H1 (cell line): ENCODE results near the gene DISC1. TPM values are rescaled to one million over a fixed set of nuclear protein-coding genes. Genes with fewer than 3 reads are reported as not detected.

Experiments
- CTCF ChIA-PET: fragments of 300-600 bp; sonication (Branson Sonifier 250); formaldehyde crosslinking; loops from one replicate; lab custom pipeline; 2021; ENCODE audit not compliant: partially characterized antibody; lab: Charles Lee
- POLR2A ChIA-PET: fragments of 300-600 bp; sonication (Branson Sonifier 250); formaldehyde crosslinking; loops from one replicate; lab custom pipeline; 2021; ENCODE audit warnings: inconsistent platforms; ENCODE audit not compliant: partially characterized antibody; lab: Charles Lee
- DNase-seq, 2 experiments: peaks; one replicate each; pipeline versions ENCODE4 v3.0.0 to v3.0.0-alpha.2; 2010 to 2022; ENCODE audit warnings: low spot score in 2 of 2, low read depth in 1 of 2, mixed read lengths in 1 of 2
- FAIRE-seq: peaks from 2 replicates; lab custom pipeline; 2011; peaks lifted over from hg19 to GRCh38; lab: Jason Lieb, UNC
- H2AFZ ChIP-seq: 2 replicates; pipeline ENCODE4 v1.8.1; 2012; ENCODE audit warnings: low read length, inconsistent platforms
- H2AK5ac ChIP-seq: 2 replicates; pipeline ENCODE4 v1.6.1; 2013; ENCODE audit warnings: low read depth, low read length
- H2BK120ac ChIP-seq: replicated peaks from 2 replicates; pipeline ENCODE3; 2013; ENCODE audit warnings: low read depth, low read length, inconsistent platforms
- H2BK12ac ChIP-seq: 2 replicates; pipeline ENCODE4 v1.6.1; 2013; ENCODE audit warnings: low read depth, low read length
- H2BK15ac ChIP-seq: 2 replicates; pipeline ENCODE4 v1.6.1; 2013; ENCODE audit warnings: low read length
- H2BK20ac ChIP-seq: 2 replicates; pipeline ENCODE4 v1.6.1; 2013; ENCODE audit warnings: low read length
- H2BK5ac ChIP-seq: 2 replicates; pipeline ENCODE4 v1.6.1; 2013; ENCODE audit warnings: low read depth, low read length
- H3K14ac ChIP-seq: 2 replicates; pipeline ENCODE4 v1.6.1; 2013; ENCODE audit warnings: inconsistent platforms; ENCODE audit not compliant: insufficient read length
- H3K18ac ChIP-seq: 2 replicates; pipeline ENCODE4 v1.6.1; 2013; ENCODE audit warnings: low read length; ENCODE audit errors: extremely low read depth
- H3K23ac ChIP-seq: 2 replicates; pipeline ENCODE4 v1.6.1; 2013; ENCODE audit warnings: inconsistent platforms; ENCODE audit not compliant: insufficient read length
- H3K23me2 ChIP-seq: 2 replicates; pipeline ENCODE4 v1.6.1; 2013; ENCODE audit warnings: low read depth, low read length
- H3K27ac ChIP-seq: 2 replicates; pipeline ENCODE4 v1.6.1; 2011; ENCODE audit warnings: low read depth, low read length, inconsistent platforms
- H3K27me3 ChIP-seq, 4 experiments: replicated peaks in 1 of 4; 1 replicate in 1 of 4; 2 replicates in 3 of 4; pipeline versions ENCODE4 v1.6.1 to v1.8.1; 2011 to 2013; ENCODE audit warnings: low read length in 3 of 4, mild to moderate bottlenecking in 3 of 4, inconsistent platforms in 2 of 4, mixed read lengths in 2 of 4, moderate library complexity in 1 of 4; ENCODE audit not compliant: control insufficient read depth in 3 of 4, insufficient read depth in 3 of 4; ENCODE audit errors: extremely low read depth in 1 of 4
- H3K36me3 ChIP-seq, 4 experiments: 2 replicates each; pipeline versions ENCODE4 v1.6.1 to v1.8.1; 2011 to 2013; ENCODE audit warnings: mild to moderate bottlenecking in 4 of 4, low read length in 3 of 4, moderate library complexity in 2 of 4, control low read depth in 1 of 4, inconsistent platforms in 1 of 4; ENCODE audit not compliant: insufficient read depth in 4 of 4, control insufficient read depth in 2 of 4
- H3K4ac ChIP-seq: replicated peaks from 2 replicates; pipeline ENCODE3; 2013; ENCODE audit warnings: low read length, low read depth, mixed read lengths, inconsistent platforms; ENCODE audit not compliant: insufficient read length
- H3K4me1 ChIP-seq, 4 experiments: replicated peaks in 1 of 4; 1 replicate in 1 of 4; 2 replicates in 3 of 4; pipeline versions ENCODE4 v1.6.1 to v1.8.1; 2011 to 2013; ENCODE audit warnings: low read length in 3 of 4, inconsistent platforms in 2 of 4, mixed read lengths in 1 of 4; ENCODE audit not compliant: insufficient read depth in 4 of 4, control insufficient read depth in 3 of 4
- H3K4me2 ChIP-seq, 2 experiments: 2 replicates each; pipeline versions ENCODE4 v1.6.1 to v1.8.1; 2011 to 2013; ENCODE audit warnings: low read depth in 2 of 2, low read length in 2 of 2, control low read depth in 1 of 2, inconsistent platforms in 1 of 2, mild to moderate bottlenecking in 1 of 2; ENCODE audit not compliant: insufficient read depth in 1 of 2
- H3K4me3 ChIP-seq, 4 experiments: fragments of 200-600, 300-600 bp in 1 of 4; sonication (generic), shearing (Covaris generic), sonication (Bioruptor Twin) in 1 of 4; 2 replicates each; pipeline versions ENCODE4 v1.5.1 to v1.8.1; 2011 to 2016; ENCODE audit warnings: low read length in 4 of 4, low read depth in 3 of 4, control low read depth in 2 of 4, inconsistent platforms in 2 of 4, mild to moderate bottlenecking in 2 of 4, mixed read lengths in 1 of 4, moderate library complexity in 1 of 4; ENCODE audit not compliant: insufficient read depth in 2 of 4; ENCODE audit errors: extremely low read depth in 1 of 4
- H3K56ac ChIP-seq: replicated peaks from 2 replicates; pipeline ENCODE3; 2013; ENCODE audit warnings: low read depth, mild to moderate bottlenecking, mixed read lengths, low read length, inconsistent platforms; ENCODE audit not compliant: insufficient read length
- H3K79me1 ChIP-seq: 2 replicates; pipeline ENCODE4 v1.6.1; 2013; ENCODE audit warnings: low read depth, low read length, control low read depth
- H3K79me2 ChIP-seq, 2 experiments: 2 replicates each; pipeline versions ENCODE4 v1.6.1 to v1.8.1; 2012 to 2013; ENCODE audit warnings: low read length in 2 of 2, mild to moderate bottlenecking in 2 of 2, inconsistent platforms in 1 of 2; ENCODE audit not compliant: insufficient read depth in 2 of 2, control insufficient read depth in 1 of 2
- H3K9ac ChIP-seq, 4 experiments: replicated peaks in 1 of 4; 1 replicate in 1 of 4; 2 replicates in 3 of 4; pipeline versions ENCODE4 v1.6.1 to v1.8.1; 2011 to 2013; ENCODE audit warnings: low read depth in 3 of 4, low read length in 3 of 4, control low read depth in 2 of 4, mild to moderate bottlenecking in 2 of 4, moderate library complexity in 2 of 4, inconsistent platforms in 1 of 4; ENCODE audit errors: extremely low read depth in 1 of 4
- H3K9me3 ChIP-seq, 2 experiments: 2 replicates each; pipeline versions ENCODE4 v1.6.1 to v1.8.1; 2012 to 2013; ENCODE audit warnings: mild to moderate bottlenecking in 2 of 2, moderate library complexity in 2 of 2, control low read depth in 1 of 2, inconsistent platforms in 1 of 2, low read depth in 1 of 2, low read length in 1 of 2, mixed read lengths in 1 of 2; ENCODE audit not compliant: insufficient read depth in 2 of 2
- H4K20me1 ChIP-seq, 2 experiments: replicated peaks in 1 of 2; 2 replicates each; pipeline versions ENCODE3 to v1.8.1; 2011 to 2013; ENCODE audit warnings: inconsistent platforms in 2 of 2, low read length in 2 of 2, mild to moderate bottlenecking in 1 of 2; ENCODE audit not compliant: insufficient read depth in 2 of 2, control insufficient read depth in 1 of 2
- H4K5ac ChIP-seq: 2 replicates; pipeline ENCODE4 v1.6.1; 2013; ENCODE audit warnings: low read length, low read depth, mixed read lengths, inconsistent platforms; ENCODE audit not compliant: insufficient read length
- H4K8ac ChIP-seq: 2 replicates; pipeline ENCODE4 v1.8.0; 2013; ENCODE audit warnings: mild to moderate bottlenecking, moderate library complexity, low read length, inconsistent platforms; ENCODE audit not compliant: insufficient read depth; ENCODE audit errors: extremely low read depth
- H4K91ac ChIP-seq: replicated peaks from 2 replicates; pipeline ENCODE3; 2013; ENCODE audit warnings: low read length, mixed read lengths, inconsistent platforms; ENCODE audit not compliant: insufficient read length
- ASH2L ChIP-seq: fragments of 200-600, 300-600 bp; sonication (generic); IDR thresholded peaks from one replicate; pipeline ENCODE4 v1.7.1; 2017; ENCODE audit warnings: low read length
- CBX8 ChIP-seq: fragments of 300-800, 300-1000 bp; sonication (generic); IDR thresholded peaks from 2 replicates; pipeline ENCODE4 v1.7.1; 2016; ENCODE audit warnings: low read depth, low read length, borderline replicate concordance
- EP300 ChIP-seq, 2 experiments: IDR thresholded peaks; 1 replicate in 1 of 2; 2 replicates in 1 of 2; pipeline ENCODE4 v1.6.1; 2011 to 2012; ENCODE audit warnings: low read depth in 2 of 2, low read length in 2 of 2, mild to moderate bottlenecking in 2 of 2, borderline replicate concordance in 1 of 2, inconsistent platforms in 1 of 2, moderate library complexity in 1 of 2
- HDAC2 ChIP-seq, 2 experiments: fragments of 300-600 bp in 1 of 2; sonication (generic) in 1 of 2; IDR thresholded peaks; 2 replicates each; pipeline ENCODE4 v1.6.1; 2011 to 2012; ENCODE audit warnings: low read depth in 2 of 2, low read length in 2 of 2, mild to moderate bottlenecking in 2 of 2, moderate library complexity in 2 of 2, borderline replicate concordance in 1 of 2, inconsistent platforms in 1 of 2
- JUND ChIP-seq: IDR thresholded peaks from 2 replicates; pipeline ENCODE4 v1.6.1; 2011; ENCODE audit warnings: mild to moderate bottlenecking, improper control_type of control experiment, low read length
- KDM5A ChIP-seq: fragments of 200-600 bp; IDR thresholded peaks from 2 replicates; pipeline ENCODE4 v1.7.1; 2012; ENCODE audit warnings: mild to moderate bottlenecking, low read length, inconsistent platforms, mixed read lengths
- SP4 ChIP-seq: IDR thresholded peaks from 2 replicates; pipeline ENCODE4 v1.6.1; 2012; ENCODE audit warnings: low read length, inconsistent platforms
- SUZ12 ChIP-seq: fragments of 200-600 bp; sonication (generic); IDR thresholded peaks from 2 replicates; pipeline ENCODE4 v1.6.1; 2012; ENCODE audit warnings: mild to moderate bottlenecking, inconsistent platforms, low read length, moderate library complexity, mixed read lengths
- TAF1 ChIP-seq: IDR thresholded peaks from 2 replicates; pipeline ENCODE4 v1.6.1; 2011; ENCODE audit warnings: mild to moderate bottlenecking, low read depth, low read length
- TAF7 ChIP-seq: optimal IDR thresholded peaks from 2 replicates; pipeline ENCODE3; 2011; ENCODE audit warnings: low read depth, mild to moderate bottlenecking, inconsistent platforms, low read length, moderate library complexity, borderline replicate concordance
- WGBS, 2 experiments: shearing (Covaris generic) in 1 of 2; methylation state at CpG; one replicate each; pipeline versions ENCODE4 v1.1.6 to v1.1.7; 2013 to 2015; ENCODE audit warnings: low lambda C conversion rate in 2 of 2, mixed read lengths in 2 of 2, inconsistent platforms in 1 of 2, low coverage in 1 of 2, missing lambda C conversion rate in 1 of 2; ENCODE audit not compliant: insufficient replicate concordance in 2 of 2, insufficient coverage in 1 of 2, insufficient read length in 1 of 2; ENCODE audit errors: extremely low coverage in 1 of 2, missing lambda C conversion rate in 1 of 2; 5-methylcytosine and 5-hydroxymethylcytosine counted together
- polyA plus RNA-seq, 7 experiments: library from polyadenylated mRNA; depleted of rRNA in 3 of 7; stranded (reverse) in 5 of 7; unstranded in 2 of 7; fragments of >200 nt in 5 of 7; fragments of 200-250 nt in 2 of 7; gene quantifications; 1 replicate in 5 of 7; 2 replicates in 1 of 7; 4 replicates in 1 of 7; pipeline versions ENCODE4 v1.2.1 to v1.2.3, GENCODE V29; 2011 to 2013; ENCODE audit warnings: missing spikeins in 2 of 7, mixed read lengths in 2 of 7
- total RNA-seq: library from RNA; stranded (reverse); fragmentation: NEBNext Ultra II Directional; extraction: Animal tissue kit (Norgen Biotek cat#: 25700); gene quantifications from 2 replicates; pipeline ENCODE4 v1.2.1, GENCODE V29; 2021
- TF ChIP-seq, protein P1 (sequence below), 3 experiments: IDR thresholded peaks; 1 replicate in 2 of 3; 2 replicates in 1 of 3; pipeline versions ENCODE4 v1.5.1 to v1.6.1; 2011; ENCODE audit warnings: low read length in 3 of 3, mild to moderate bottlenecking in 3 of 3, inconsistent platforms in 2 of 3, low read depth in 1 of 3, moderate library complexity in 1 of 3; ENCODE audit not compliant: insufficient read depth in 1 of 3; ENCODE audit errors: control extremely low read depth in 1 of 3

Gene DISC1
- total and polyA plus RNA-seq, 2 of the 8 experiments (the other 6 are each of a cell fraction or from before 2014, with no cell fraction given) = 1.1 to 3.5 TPM

DNA sequence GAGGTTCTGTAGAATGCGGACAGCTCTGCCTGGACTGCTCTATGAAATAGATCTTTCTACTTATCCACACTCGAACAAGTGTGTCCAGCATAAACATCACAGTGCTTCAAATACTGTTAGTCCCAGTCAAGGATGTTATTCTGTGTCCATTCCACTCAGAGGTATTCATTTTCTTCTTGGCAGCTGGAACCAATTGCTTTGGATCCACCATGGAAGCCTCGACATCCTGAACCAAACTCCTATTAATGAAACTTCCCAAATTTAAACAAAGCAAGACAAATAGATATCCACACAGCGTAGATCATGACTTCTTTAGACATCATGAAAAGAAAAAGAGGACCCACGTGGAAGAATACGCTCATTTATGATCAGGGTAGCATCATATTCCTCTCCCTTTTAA is 95.8 kb downstream of the DISC1 start:
- no peak overlapping the region for H4K5ac ChIP-seq
- no peak overlapping the region for H3K4me2 ChIP-seq
- WGBS, 2 experiments = 83% methylated on average over 5 of the region's 6 CpGs; no CpG with 5 or more reads in 1 of the 2 experiments
- no peak overlapping the region for H3K56ac ChIP-seq
- no peak overlapping the region for H3K27ac ChIP-seq
- H3K4me1 ChIP-seq = peaks cover 0 to 4% (median 0%) of the 10 kb centered on the region in 4 experiments; a peak in 1 of 7 replicates
- no peaks in the 10 kb centered on the region for H3K27me3 ChIP-seq
- H3K4me3 ChIP-seq = no peak overlapping the region
- H2BK5ac ChIP-seq = no peak overlapping the region
- H3K23ac ChIP-seq = no peak overlapping the region
- H3K79me2 ChIP-seq = no peaks in the 10 kb centered on the region
- no peaks in the 10 kb centered on the region for H3K9me3 ChIP-seq
- H2AK5ac ChIP-seq = no peak overlapping the region
- H4K91ac ChIP-seq = no peak overlapping the region
- no peak overlapping the region for H2BK120ac ChIP-seq
- H2AFZ ChIP-seq = no peak overlapping the region
- no peaks in the 10 kb centered on the region for H3K23me2 ChIP-seq
- no peaks in the 10 kb centered on the region for H4K20me1 ChIP-seq
- H3K79me1 ChIP-seq = no peaks in the 10 kb centered on the region
- no peaks in the 10 kb centered on the region for H3K36me3 ChIP-seq
- H2BK20ac ChIP-seq = no peak overlapping the region
- H2BK12ac ChIP-seq = no peak overlapping the region
- ChIA-PET POLR2A (interaction anchor here (0.6 kb wide), 1 partner anchor 552 kb away, joined by 3 read pairs; no protein-coding TSS in a partner anchor), CTCF (interaction anchor here (1.5 kb wide), 1 partner anchor 34 kb away, joined by 4 read pairs; no protein-coding TSS in a partner anchor)
- H4K8ac ChIP-seq = no peak overlapping the region
- DNase-seq = no peak
- no peak overlapping the region for H3K9ac ChIP-seq
- no peak overlapping the region for H3K4ac ChIP-seq
- H3K18ac ChIP-seq = no peak overlapping the region
- H2BK15ac ChIP-seq = no peak overlapping the region
- FAIRE-seq = no peak
- H3K14ac ChIP-seq = no peak overlapping the region
- TF ChIP-seq SUZ12 (no peak), SP4 (no peak), TAF1 (no peak), KDM5A (no peak), ASH2L (no peak), CBX8 (no peak), JUND (no peak), TAF7 (no peak), HDAC2 (IDR thresholded peaks at IDR 0.05; ENCODE audit: borderline replicate concordance in 1 of 2, low read depth in 2 of 2, low read length in 2 of 2) (no peak), EP300 (IDR thresholded peaks at IDR 0.05; ENCODE audit: borderline replicate concordance in 1 of 2, low read depth in 2 of 2, low read length in 2 of 2) (no peak)
- TF ChIP-seq, protein P1, sequence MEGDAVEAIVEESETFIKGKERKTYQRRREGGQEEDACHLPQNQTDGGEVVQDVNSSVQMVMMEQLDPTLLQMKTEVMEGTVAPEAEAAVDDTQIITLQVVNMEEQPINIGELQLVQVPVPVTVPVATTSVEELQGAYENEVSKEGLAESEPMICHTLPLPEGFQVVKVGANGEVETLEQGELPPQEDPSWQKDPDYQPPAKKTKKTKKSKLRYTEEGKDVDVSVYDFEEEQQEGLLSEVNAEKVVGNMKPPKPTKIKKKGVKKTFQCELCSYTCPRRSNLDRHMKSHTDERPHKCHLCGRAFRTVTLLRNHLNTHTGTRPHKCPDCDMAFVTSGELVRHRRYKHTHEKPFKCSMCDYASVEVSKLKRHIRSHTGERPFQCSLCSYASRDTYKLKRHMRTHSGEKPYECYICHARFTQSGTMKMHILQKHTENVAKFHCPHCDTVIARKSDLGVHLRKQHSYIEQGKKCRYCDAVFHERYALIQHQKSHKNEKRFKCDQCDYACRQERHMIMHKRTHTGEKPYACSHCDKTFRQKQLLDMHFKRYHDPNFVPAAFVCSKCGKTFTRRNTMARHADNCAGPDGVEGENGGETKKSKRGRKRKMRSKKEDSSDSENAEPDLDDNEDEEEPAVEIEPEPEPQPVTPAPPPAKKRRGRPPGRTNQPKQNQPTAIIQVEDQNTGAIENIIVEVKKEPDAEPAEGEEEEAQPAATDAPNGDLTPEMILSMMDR (IDR thresholded peaks at IDR 0.05; ENCODE audit: control extremely low read depth in 1 of 3, insufficient read depth in 1 of 3, low read depth in 1 of 3, low read length in 3 of 3) = no peak
